Esophagus squamous epithelium (tissue), 4 donors: ENCODE data around the gene BRSK2.

ENCODE experiments used
- CTCF ChIP-seq, 6 experiments: fragments of 450-650 bp in 4 of 6; fragments of 200-600 bp in 2 of 6; sonication (generic) in 2 of 6; IDR thresholded peaks; one replicate each; pipeline ENCODE4 v1.5.1; 2016 to 2019; ENCODE audit warnings: antibody characterized with exemption in 6 of 6, mild to moderate bottlenecking in 4 of 6, moderate library complexity in 4 of 6
- POLR2A ChIP-seq, 4 donors: fragments of 450-650 bp; IDR thresholded peaks; one replicate each; pipeline ENCODE4 v1.6.1; 2017; ENCODE audit warnings: antibody characterized with exemption in 4 of 4, mild to moderate bottlenecking in 4 of 4, moderate library complexity in 3 of 4

- TF ChIP-seq CTCF (IDR thresholded peaks at IDR 0.05) (no peak), POLR2A (IDR thresholded peaks at IDR 0.05) (no peak)
Measured at GRCh38 chr11:1468002-1468401, 78.3 kb downstream of the BRSK2 start.
